Activated B cell treated with CpG ODN at 0.5 μM for 24 hours (primary cell): ENCODE results near the gene FOXA3. TPM values are rescaled to one million over a fixed set of nuclear protein-coding genes. Genes with fewer than 3 reads are reported as not detected.

ENCODE experiments used
- ATAC-seq: fragments of 200-7000 bp; cut with Tn5 transposase; one replicate; pipeline ENCODE4 v1.10.0; 2021; ENCODE audit warnings: low read depth, mild to moderate bottlenecking, moderate library complexity
- CTCF ChIA-PET: fragments of 350-600 bp; sonication (Branson Sonifier 250); formaldehyde crosslinking; loops from one replicate; lab custom pipeline; 2021; ENCODE audit warnings: antibody characterized with exemption; lab: Charles Lee
- POLR2A ChIA-PET: fragments of 350-600 bp; sonication (Branson Sonifier 250); formaldehyde crosslinking; loops from one replicate; lab custom pipeline; 2021; ENCODE audit warnings: antibody characterized with exemption; lab: Charles Lee
- DNase-seq: peaks from one replicate; pipeline ENCODE4 v3.0.0; 2022
- H3K27ac Mint-ChIP-seq: one replicate; pipeline ENCODE4 v1.8.0; 2020; ENCODE audit warnings: mixed read lengths
- H3K27me3 Mint-ChIP-seq: one replicate; pipeline ENCODE4 v1.8.0; 2021; ENCODE audit warnings: mixed read lengths
- H3K36me3 Mint-ChIP-seq: one replicate; pipeline ENCODE4 v1.8.0; 2021; ENCODE audit warnings: low read depth, mixed read lengths
- H3K4me1 Mint-ChIP-seq: one replicate; pipeline ENCODE4 v1.8.0; 2021; ENCODE audit warnings: mixed read lengths
- H3K4me3 Mint-ChIP-seq: one replicate; pipeline ENCODE4 v1.8.0; 2020; ENCODE audit warnings: mild to moderate bottlenecking, mixed read lengths
- H3K9me3 Mint-ChIP-seq: one replicate; pipeline ENCODE4 v1.8.0; 2020; ENCODE audit warnings: mixed read lengths
- CTCF ChIP-seq: fragments of 200-600 bp; IDR thresholded peaks from one replicate; pipeline ENCODE4 v1.8.0; 2022; ENCODE audit warnings: antibody characterized with exemption, mild to moderate bottlenecking
- intact Hi-C: fragments of 100-400 bp; cut with micrococcal nuclease; formaldehyde crosslinking; loops from one replicate; pipeline ENCODE4 v1.15.1; 2024
- total RNA-seq: library from RNA; stranded (reverse); gene quantifications from 2 replicates; pipeline ENCODE4 v1.2.3, GENCODE V29; 2022

The FOXA3 gene
- total RNA-seq, 1 donor from 2014 or later: not detected

- Mint-ChIP-seq H3K36me3 (peaks cover 94% of the 10 kb centered on the region), H3K27ac (peak overlapping the region; percentile 12), H3K4me3 (no peak overlapping the region), H3K9me3 (no peaks in the 10 kb centered on the region), H3K27me3 (no peaks in the 10 kb centered on the region), H3K4me1 (no peaks in the 10 kb centered on the region)
- DNase-seq (no peak), ATAC-seq (no peak)
- POLR2A ChIA-PET: no interaction called here
- TF ChIP-seq CTCF: no peak
- CTCF ChIA-PET: interaction anchor here (1.2 kb wide), 1 partner anchor 28 kb away, joined by 3 read pairs; no protein-coding TSS in a partner anchor
- intact Hi-C loops: no loop called here
Observed at GRCh38 chr19:45827459-45828093, 36.5 kb upstream of the FOXA3 start.

GRCh38 chr19:45828523-45828922, 35.6 kb upstream of the FOXA3 start:
- H3K4me3 Mint-ChIP-seq: no peak overlapping the region
- H3K36me3 Mint-ChIP-seq: peaks cover 88% of the 10 kb centered on the region
- no peaks in the 10 kb centered on the region for H3K27me3 Mint-ChIP-seq
- H3K4me1 Mint-ChIP-seq: no peaks in the 10 kb centered on the region
- TF ChIP-seq CTCF: no peak
- no peak overlapping the region for H3K27ac Mint-ChIP-seq
- intact Hi-C loops: no loop called here
- no peak for ATAC-seq
- H3K9me3 Mint-ChIP-seq: no peaks in the 10 kb centered on the region
- no peak for DNase-seq
- ChIA-PET POLR2A (no interaction called here), CTCF (interaction anchor here (0.8 kb wide), 1 partner anchor 12 kb away, joined by 3 read pairs; no protein-coding TSS in a partner anchor)

GRCh38 chr19:45828945-45829344, 35.2 kb upstream of the FOXA3 start:
- no peak for TF ChIP-seq CTCF
- DNase-seq (no peak), ATAC-seq (no peak)
- no peak overlapping the region for H3K4me3 Mint-ChIP-seq
- ChIA-PET POLR2A (no interaction called here), CTCF (interaction anchor here (0.8 kb wide), 1 partner anchor 12 kb away, joined by 3 read pairs; no protein-coding TSS in a partner anchor)
- H3K36me3 Mint-ChIP-seq: peaks cover 89% of the 10 kb centered on the region
- no peaks in the 10 kb centered on the region for H3K4me1 Mint-ChIP-seq
- intact Hi-C loops: no loop called here
- H3K9me3 Mint-ChIP-seq: no peaks in the 10 kb centered on the region
- H3K27me3 Mint-ChIP-seq: no peaks in the 10 kb centered on the region
- no peak overlapping the region for H3K27ac Mint-ChIP-seq

GRCh38 chr19:45834970-45835369, 29.2 kb upstream of the FOXA3 start:
- H3K4me3 Mint-ChIP-seq: no peak overlapping the region
- CTCF ChIA-PET: interaction anchor here (0.7 kb wide), 1 partner anchor 18 kb away, joined by 3 read pairs; no protein-coding TSS in a partner anchor
- H3K27me3 Mint-ChIP-seq: no peaks in the 10 kb centered on the region
- TF ChIP-seq CTCF: no peak
- intact Hi-C loops: no loop called here
- no peaks in the 10 kb centered on the region for H3K9me3 Mint-ChIP-seq
- no peaks in the 10 kb centered on the region for H3K4me1 Mint-ChIP-seq
- peaks cover 80% of the 10 kb centered on the region for H3K36me3 Mint-ChIP-seq
- POLR2A ChIA-PET: interaction anchor here (0.7 kb wide), 1 partner anchor 46 kb away, joined by 3 read pairs; no protein-coding TSS in a partner anchor
- no peak overlapping the region for H3K27ac Mint-ChIP-seq
- ATAC-seq (no peak), DNase-seq (no peak)

- H3K27ac Mint-ChIP-seq: no peak overlapping the region
- ChIA-PET POLR2A (no interaction called here), CTCF (no interaction called here)
- H3K4me3 Mint-ChIP-seq: no peak overlapping the region
- DNase-seq (no peak), ATAC-seq (no peak)
- H3K36me3 Mint-ChIP-seq: peaks cover 85% of the 10 kb centered on the region
- no peaks in the 10 kb centered on the region for H3K9me3 Mint-ChIP-seq
- TF ChIP-seq CTCF: no peak
- H3K4me1 Mint-ChIP-seq: no peaks in the 10 kb centered on the region
- no peaks in the 10 kb centered on the region for H3K27me3 Mint-ChIP-seq
- intact Hi-C loops: no loop called here
Observed at GRCh38 chr19:45842198-45842597, 21.9 kb upstream of the FOXA3 start.
